Prostate gland (tissue), 2 donors: ENCODE results near the gene CAP2.

Experiments used
- CTCF ChIP-seq, 4 experiments: fragments of 200-600 bp in 2 of 4; fragments of 450-650 bp in 2 of 4; sonication (generic) in 2 of 4; IDR thresholded peaks; 1 replicate in 3 of 4; 2 replicates in 1 of 4; pipeline ENCODE4 v1.5.1; 2016 to 2019; ENCODE audit warnings: antibody characterized with exemption in 4 of 4, mild to moderate bottlenecking in 2 of 4, moderate library complexity in 2 of 4
- POLR2A ChIP-seq: fragments of 450-650 bp; IDR thresholded peaks from one replicate; pipeline ENCODE4 v1.6.1; 2016; ENCODE audit warnings: antibody characterized with exemption, mild to moderate bottlenecking
- POLR2AphosphoS5 ChIP-seq: sonication (generic); formaldehyde crosslinking; IDR thresholded peaks from one replicate; pipeline ENCODE4 v1.6.1; 2017; ENCODE audit warnings: antibody characterized with exemption

- TF ChIP-seq CTCF (IDR thresholded peaks at IDR 0.05) (no peak), POLR2A (no peak), POLR2AphosphoS5 (no peak)
Measured at GRCh38 chr6:17466707-17467106, 73.3 kb downstream of the CAP2 start.
